HEK293 (cell line): ENCODE results near the gene AMN.
"Not testable (repeated sequence)": the region's sequence is repeated elsewhere in the genome, so short reads cannot be mapped to it uniquely, and the experiment has no call there.

Experiments used
- CTCF ChIA-PET: fragments of 350-600 bp; formaldehyde crosslinking; extraction: SDS; loops from one replicate; lab custom pipeline; 2021; ENCODE audit warnings: antibody characterized with exemption; lab: Yijun Ruan, JAX
- POLR2A ChIA-PET: fragments of 300-600 bp; formaldehyde crosslinking; extraction: SDS; loops from one replicate; lab custom pipeline; 2020; ENCODE audit warnings: antibody characterized with exemption, inconsistent platforms; lab: Yijun Ruan, JAX
- H3K27ac ChIP-seq: fragments of 200-500 bp; sonication (Bioruptor generic); 2 replicates; pipeline ENCODE4 v1.5.1; 2014; ENCODE audit warnings: low read depth, low read length, control low read depth, inconsistent platforms; ENCODE audit errors: extremely low read depth
- H3K36me3 ChIP-seq, 2 experiments: fragments of 200-500 bp in 1 of 2; sonication (Bioruptor generic) in 1 of 2; 1 replicate in 1 of 2; 2 replicates in 1 of 2; pipeline ENCODE4 v1.5.1; 2014 to 2017; ENCODE audit warnings: inconsistent platforms in 2 of 2, low read length in 2 of 2; ENCODE audit not compliant: control insufficient read depth in 2 of 2, insufficient read depth in 1 of 2
- H3K4me1 ChIP-seq: fragments of 200-500 bp; sonication (Bioruptor generic); 2 replicates; pipeline ENCODE4 v1.5.1; 2014; ENCODE audit warnings: mild to moderate bottlenecking, low read length, inconsistent platforms; ENCODE audit not compliant: control insufficient read depth, insufficient read depth
- H3K4me3 ChIP-seq: 2 replicates; pipeline ENCODE4 v1.5.1; 2011; ENCODE audit warnings: low read depth, mild to moderate bottlenecking, control low read depth, low read length, moderate library complexity
- H3K9me3 ChIP-seq: fragments of 200-500 bp; sonication (Bioruptor generic); 2 replicates; pipeline ENCODE4 v1.5.1; 2014; ENCODE audit warnings: low read depth, low read length, inconsistent platforms; ENCODE audit not compliant: control insufficient read depth, insufficient read depth
- BCL11B ChIP-seq: fragments of 450-650 bp; formaldehyde crosslinking; IDR thresholded peaks from 2 replicates; pipeline ENCODE4 v1.5.1; 2016; ENCODE audit warnings: low read depth, missing biosample characterization, missing genetic modification characterization
- FEZF1 ChIP-seq: fragments of 450-650 bp; formaldehyde crosslinking; IDR thresholded peaks from 2 replicates; pipeline ENCODE4 v1.5.1; 2016; ENCODE audit warnings: missing biosample characterization, missing genetic modification characterization
- KLF17 ChIP-seq: fragments of 450-650 bp; formaldehyde crosslinking; IDR thresholded peaks from 2 replicates; pipeline ENCODE4 v1.5.1; 2016; ENCODE audit warnings: missing biosample characterization, missing genetic modification characterization
- KLF8 ChIP-seq: fragments of 450-650 bp; formaldehyde crosslinking; IDR thresholded peaks from 2 replicates; pipeline ENCODE4 v1.5.1; 2016; ENCODE audit warnings: missing biosample characterization, missing genetic modification characterization
- OSR2 ChIP-seq: fragments of 450-650 bp; formaldehyde crosslinking; IDR thresholded peaks from 2 replicates; pipeline ENCODE4 v1.5.1; 2016; ENCODE audit warnings: missing biosample characterization, missing genetic modification characterization
- TSHZ1 ChIP-seq: fragments of 450-650 bp; formaldehyde crosslinking; IDR thresholded peaks from 2 replicates; pipeline ENCODE4 v1.5.1; 2016; ENCODE audit warnings: missing biosample characterization, missing genetic modification characterization, borderline replicate concordance
- ZBTB17 ChIP-seq: fragments of 450-650 bp; formaldehyde crosslinking; IDR thresholded peaks from 2 replicates; pipeline ENCODE4 v1.5.1; 2016; ENCODE audit warnings: missing biosample characterization, missing genetic modification characterization
- ZBTB20 ChIP-seq: fragments of 450-650 bp; formaldehyde crosslinking; IDR thresholded peaks from 2 replicates; pipeline ENCODE4 v1.5.1; 2016; ENCODE audit warnings: missing biosample characterization, missing genetic modification characterization
- ZFHX2 ChIP-seq: fragments of 450-650 bp; formaldehyde crosslinking; conservative IDR thresholded peaks from 2 replicates; pipeline ENCODE4 v1.5.1; 2016; ENCODE audit warnings: missing biosample characterization, missing genetic modification characterization
- ZNF223 ChIP-seq: fragments of 450-650 bp; formaldehyde crosslinking; IDR thresholded peaks from 2 replicates; pipeline ENCODE4 v1.5.1; 2016; ENCODE audit warnings: missing biosample characterization, missing genetic modification characterization
- ZNF239 ChIP-seq: fragments of 450-650 bp; formaldehyde crosslinking; IDR thresholded peaks from 2 replicates; pipeline ENCODE4 v1.5.1; 2016; ENCODE audit warnings: missing biosample characterization, missing genetic modification characterization
- ZNF248 ChIP-seq: fragments of 450-650 bp; formaldehyde crosslinking; IDR thresholded peaks from 2 replicates; pipeline ENCODE4 v1.5.1; 2017; ENCODE audit warnings: missing biosample characterization, missing genetic modification characterization
- ZNF311 ChIP-seq: fragments of 450-650 bp; formaldehyde crosslinking; IDR thresholded peaks from 2 replicates; pipeline ENCODE4 v1.5.1; 2017; ENCODE audit warnings: missing biosample characterization, missing genetic modification characterization, borderline replicate concordance
- ZNF324 ChIP-seq: fragments of 450-650 bp; formaldehyde crosslinking; IDR thresholded peaks from 2 replicates; pipeline ENCODE4 v1.5.1; 2016; ENCODE audit warnings: missing biosample characterization, missing genetic modification characterization
- ZNF398 ChIP-seq: fragments of 450-650 bp; formaldehyde crosslinking; IDR thresholded peaks from 2 replicates; pipeline ENCODE4 v1.5.1; 2017; ENCODE audit warnings: missing biosample characterization, missing genetic modification characterization
- ZNF501 ChIP-seq: fragments of 450-650 bp; formaldehyde crosslinking; IDR thresholded peaks from 2 replicates; pipeline ENCODE4 v1.5.1; 2016; ENCODE audit warnings: missing biosample characterization, missing genetic modification characterization
- ZNF548 ChIP-seq: fragments of 450-650 bp; formaldehyde crosslinking; IDR thresholded peaks from 2 replicates; pipeline ENCODE4 v1.5.1; 2016; ENCODE audit warnings: missing biosample characterization, missing genetic modification characterization
- ZNF585B ChIP-seq: fragments of 450-650 bp; formaldehyde crosslinking; IDR thresholded peaks from 2 replicates; pipeline ENCODE4 v1.5.1; 2016; ENCODE audit warnings: missing biosample characterization, missing genetic modification characterization
- ZNF596 ChIP-seq: fragments of 450-650 bp; IDR thresholded peaks from 2 replicates; pipeline ENCODE4 v1.5.0; 2018; ENCODE audit warnings: missing biosample characterization, mild to moderate bottlenecking, missing genetic modification characterization, moderate library complexity
- ZNF626 ChIP-seq: fragments of 450-650 bp; sonication (Bioruptor Pico); formaldehyde crosslinking; IDR thresholded peaks from 2 replicates; pipeline ENCODE4 v1.5.1; 2018; ENCODE audit warnings: missing biosample characterization, missing genetic modification characterization, inconsistent platforms
- ZNF707 ChIP-seq: fragments of 450-650 bp; formaldehyde crosslinking; IDR thresholded peaks from 2 replicates; pipeline ENCODE4 v1.5.1; 2016; ENCODE audit warnings: missing biosample characterization, missing genetic modification characterization
- TF ChIP-seq, protein P1 (sequence below): fragments of 450-650 bp; formaldehyde crosslinking; IDR thresholded peaks from 2 replicates; pipeline ENCODE4 v1.5.1; 2017; ENCODE audit warnings: missing biosample characterization, missing genetic modification characterization
- TF ChIP-seq, protein P2 (sequence below): fragments of 450-650 bp; formaldehyde crosslinking; IDR thresholded peaks from 2 replicates; pipeline ENCODE4 v1.5.0; 2017; ENCODE audit warnings: missing biosample characterization, missing genetic modification characterization, borderline replicate concordance

AMN gene

DNA sequence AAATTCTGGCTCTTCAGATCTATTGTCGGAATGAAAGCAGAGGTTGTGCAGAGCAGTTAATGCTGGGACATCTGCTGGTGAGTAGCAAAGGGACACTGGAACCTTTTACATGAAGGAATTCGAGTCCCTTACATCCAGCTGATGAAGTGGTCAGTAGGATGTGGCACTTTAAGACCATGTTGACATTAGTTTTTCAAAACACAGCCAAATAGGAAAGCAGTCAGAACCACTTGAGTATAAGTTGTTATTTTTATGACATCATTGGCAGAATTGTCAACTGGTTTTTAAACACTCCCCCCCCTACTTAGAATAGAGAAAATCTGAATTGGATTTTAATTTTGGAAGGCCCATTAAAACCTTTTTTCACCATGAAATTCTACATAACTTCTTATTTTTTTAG lies 46.8 kb upstream of the AMN start (continued):
- TF ChIP-seq ZNF626 (no peak), ZNF585B (no peak), ZNF239 (no peak), ZNF324 (tag by site-specific recombination) (no peak), ZFHX2 (tag by site-specific recombination) (no peak), ZNF223 (no peak)

DNA sequence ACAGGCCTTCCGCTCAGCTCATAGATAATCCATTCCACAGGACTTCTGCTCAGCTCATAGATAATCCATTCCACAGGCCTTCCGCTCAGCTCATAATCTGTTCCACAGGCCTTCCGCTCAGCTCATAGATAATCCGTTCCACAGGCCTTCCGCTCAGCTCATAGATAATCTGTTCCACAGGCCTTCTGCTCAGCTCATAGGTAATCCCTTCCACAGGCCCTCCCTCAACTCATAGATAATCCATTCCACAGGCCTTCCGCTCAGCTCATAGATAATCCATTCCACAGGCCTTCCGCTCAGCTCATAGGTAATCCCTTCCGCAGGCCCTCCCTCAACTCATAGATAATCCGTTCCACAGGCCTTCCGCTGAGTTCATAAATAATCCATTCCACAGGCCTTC lies 45.0 kb upstream of the AMN start:
- H3K27ac ChIP-seq, H3K4me3 ChIP-seq, H3K9me3 ChIP-seq, H3K4me1 ChIP-seq: not testable (repeated sequence)
- peaks cover 16 to 54% of the 10 kb centered on the region in 2 experiments; a peak in 2 of 3 replicates for H3K36me3 ChIP-seq
- peak; percentile 99 for TF ChIP-seq ZBTB17 (tag by site-specific recombination)
- ChIA-PET CTCF (interaction anchor here (0.7 to 1.0 kb wide), 2 partner anchors 101 to 165 kb away, joined by 3 to 6 read pairs; no protein-coding TSS in a partner anchor), POLR2A (interaction anchor here (0.8 kb wide), 1 partner anchor 73 kb away, joined by 3 read pairs; no protein-coding TSS in a partner anchor)

DNA sequence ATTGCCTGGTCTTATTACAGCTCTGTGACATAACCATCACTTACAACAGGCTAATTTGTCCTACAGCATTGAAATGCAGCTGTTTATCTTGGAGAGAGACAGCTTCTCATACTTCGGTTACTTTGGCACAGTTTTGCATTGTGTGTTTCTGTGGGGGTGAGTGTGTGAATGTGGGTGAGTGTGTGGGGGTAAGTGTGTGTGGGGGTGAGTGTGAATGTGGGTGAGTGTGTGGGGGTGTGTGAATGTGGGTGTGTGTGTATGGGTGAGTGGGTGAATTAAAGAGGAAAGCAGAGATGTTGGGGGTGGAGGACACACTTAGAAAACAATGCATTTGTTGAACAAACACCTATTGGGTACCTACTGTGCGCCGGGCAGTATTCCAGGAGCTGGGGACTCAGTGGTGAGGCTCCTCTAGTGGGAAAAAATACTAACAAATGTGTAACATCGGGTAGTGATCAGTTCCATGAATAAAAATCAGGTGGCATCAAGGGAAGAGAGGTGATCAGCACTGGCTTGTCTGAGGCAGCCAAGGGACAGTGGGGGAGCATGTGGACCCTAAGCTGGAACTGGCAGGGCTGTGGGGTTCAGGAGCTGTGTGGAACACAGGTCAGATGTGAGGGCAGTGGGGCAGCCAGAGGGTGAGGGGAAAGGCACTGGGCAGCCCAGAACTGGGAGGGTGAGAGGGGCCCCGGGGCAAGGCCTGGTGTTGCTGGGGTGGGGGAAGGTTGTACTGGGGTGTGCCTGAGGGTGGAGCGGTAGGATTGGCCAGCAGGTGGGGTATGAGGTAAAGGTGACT lies 44.1 kb upstream of the AMN start:
- peaks cover 17 to 51% of the 10 kb centered on the region in 2 experiments; a peak in 2 of 3 replicates for H3K36me3 ChIP-seq
- ChIA-PET CTCF (interaction anchor here (0.6 to 1.0 kb wide), 2 partner anchors 166 to 207 kb away, joined by 3 read pairs; no protein-coding TSS in a partner anchor), POLR2A (interaction anchor here (0.8 kb wide), 1 partner anchor 74 kb away, joined by 3 read pairs; no protein-coding TSS in a partner anchor)
- peak; percentile 79 for TF ChIP-seq ZNF398 (tag by site-specific recombination)
- no peak for TF ChIP-seq FEZF1 (tag by site-specific recombination)
- TF ChIP-seq TSHZ1 (tag by site-specific recombination): no peak
- TF ChIP-seq ZFHX2 (tag by site-specific recombination): peak; percentile 100
- TF ChIP-seq ZNF248 (tag by site-specific recombination): no peak
- TF ChIP-seq ZNF501 (tag by site-specific recombination): no peak
- no peak for TF ChIP-seq KLF17
- TF ChIP-seq ZNF548: no peak
- TF ChIP-seq, protein P1, sequence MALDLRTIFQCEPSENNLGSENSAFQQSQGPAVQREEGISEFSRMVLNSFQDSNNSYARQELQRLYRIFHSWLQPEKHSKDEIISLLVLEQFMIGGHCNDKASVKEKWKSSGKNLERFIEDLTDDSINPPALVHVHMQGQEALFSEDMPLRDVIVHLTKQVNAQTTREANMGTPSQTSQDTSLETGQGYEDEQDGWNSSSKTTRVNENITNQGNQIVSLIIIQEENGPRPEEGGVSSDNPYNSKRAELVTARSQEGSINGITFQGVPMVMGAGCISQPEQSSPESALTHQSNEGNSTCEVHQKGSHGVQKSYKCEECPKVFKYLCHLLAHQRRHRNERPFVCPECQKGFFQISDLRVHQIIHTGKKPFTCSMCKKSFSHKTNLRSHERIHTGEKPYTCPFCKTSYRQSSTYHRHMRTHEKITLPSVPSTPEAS (tag by site-specific recombination): no peak
- TF ChIP-seq OSR2 (tag by site-specific recombination): no peak
- no peak for TF ChIP-seq BCL11B (tag by site-specific recombination)
- no peak for TF ChIP-seq ZNF596 (tag by site-specific recombination)
- TF ChIP-seq, protein P2, sequence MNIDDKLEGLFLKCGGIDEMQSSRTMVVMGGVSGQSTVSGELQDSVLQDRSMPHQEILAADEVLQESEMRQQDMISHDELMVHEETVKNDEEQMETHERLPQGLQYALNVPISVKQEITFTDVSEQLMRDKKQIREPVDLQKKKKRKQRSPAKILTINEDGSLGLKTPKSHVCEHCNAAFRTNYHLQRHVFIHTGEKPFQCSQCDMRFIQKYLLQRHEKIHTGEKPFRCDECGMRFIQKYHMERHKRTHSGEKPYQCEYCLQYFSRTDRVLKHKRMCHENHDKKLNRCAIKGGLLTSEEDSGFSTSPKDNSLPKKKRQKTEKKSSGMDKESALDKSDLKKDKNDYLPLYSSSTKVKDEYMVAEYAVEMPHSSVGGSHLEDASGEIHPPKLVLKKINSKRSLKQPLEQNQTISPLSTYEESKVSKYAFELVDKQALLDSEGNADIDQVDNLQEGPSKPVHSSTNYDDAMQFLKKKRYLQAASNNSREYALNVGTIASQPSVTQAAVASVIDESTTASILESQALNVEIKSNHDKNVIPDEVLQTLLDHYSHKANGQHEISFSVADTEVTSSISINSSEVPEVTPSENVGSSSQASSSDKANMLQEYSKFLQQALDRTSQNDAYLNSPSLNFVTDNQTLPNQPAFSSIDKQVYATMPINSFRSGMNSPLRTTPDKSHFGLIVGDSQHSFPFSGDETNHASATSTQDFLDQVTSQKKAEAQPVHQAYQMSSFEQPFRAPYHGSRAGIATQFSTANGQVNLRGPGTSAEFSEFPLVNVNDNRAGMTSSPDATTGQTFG: 0 out of 2 replicates have a peak, but pooled peaks have one; percentile 20
- no peak for TF ChIP-seq ZNF311 (tag by site-specific recombination)
- TF ChIP-seq ZNF707: no peak
- peak; percentile 42; the same call in 1 of the 2 replicates for TF ChIP-seq ZBTB20
- no peak for TF ChIP-seq KLF8 (tag by site-specific recombination)

More for the DNA sequence above, 44.1 kb upstream of the AMN start:
- H3K4me1 ChIP-seq: no peaks in the 10 kb centered on the region
- H3K4me3 ChIP-seq: no peak overlapping the region
- no peaks in the 10 kb centered on the region for H3K9me3 ChIP-seq
- no peak overlapping the region for H3K27ac ChIP-seq
